Neural progenitor cell (in vitro differentiated cells): ENCODE measurements around the gene EPHB3.

ENCODE experiments used
- EZH2 ChIP-seq: fragments of 200-600 bp; sonication (generic); IDR thresholded peaks from 2 replicates; pipeline ENCODE4 v1.6.1; 2017; ENCODE audit warnings: antibody characterized with exemption, mild to moderate bottlenecking, moderate library complexity
- EZH2phosphoT487 ChIP-seq: fragments of 200-600 bp; sonication (generic); IDR thresholded peaks from 2 replicates; pipeline ENCODE4 v1.6.1; 2017; ENCODE audit warnings: antibody characterized with exemption
- TF ChIP-seq, protein P1 (sequence below): fragments of 200-600 bp; sonication (generic); IDR thresholded peaks from 2 replicates; pipeline ENCODE4 v1.5.1; 2017; ENCODE audit warnings: antibody characterized with exemption, mild to moderate bottlenecking

GRCh38 chr3:184618811-184619210, 57.2 kb downstream of the EPHB3 start:
- TF ChIP-seq, protein P1, sequence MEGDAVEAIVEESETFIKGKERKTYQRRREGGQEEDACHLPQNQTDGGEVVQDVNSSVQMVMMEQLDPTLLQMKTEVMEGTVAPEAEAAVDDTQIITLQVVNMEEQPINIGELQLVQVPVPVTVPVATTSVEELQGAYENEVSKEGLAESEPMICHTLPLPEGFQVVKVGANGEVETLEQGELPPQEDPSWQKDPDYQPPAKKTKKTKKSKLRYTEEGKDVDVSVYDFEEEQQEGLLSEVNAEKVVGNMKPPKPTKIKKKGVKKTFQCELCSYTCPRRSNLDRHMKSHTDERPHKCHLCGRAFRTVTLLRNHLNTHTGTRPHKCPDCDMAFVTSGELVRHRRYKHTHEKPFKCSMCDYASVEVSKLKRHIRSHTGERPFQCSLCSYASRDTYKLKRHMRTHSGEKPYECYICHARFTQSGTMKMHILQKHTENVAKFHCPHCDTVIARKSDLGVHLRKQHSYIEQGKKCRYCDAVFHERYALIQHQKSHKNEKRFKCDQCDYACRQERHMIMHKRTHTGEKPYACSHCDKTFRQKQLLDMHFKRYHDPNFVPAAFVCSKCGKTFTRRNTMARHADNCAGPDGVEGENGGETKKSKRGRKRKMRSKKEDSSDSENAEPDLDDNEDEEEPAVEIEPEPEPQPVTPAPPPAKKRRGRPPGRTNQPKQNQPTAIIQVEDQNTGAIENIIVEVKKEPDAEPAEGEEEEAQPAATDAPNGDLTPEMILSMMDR = no peak
- TF ChIP-seq EZH2 = no peak
- no peak for TF ChIP-seq EZH2phosphoT487
